TTC549 (cell line): ENCODE measurements around the gene PROSER3.
"Not testable (repeated sequence)": the region's sequence is repeated elsewhere in the genome, so short reads cannot be mapped to it uniquely, and the experiment has no call there.

Experiments
- FAIRE-seq: peaks from 2 replicates; lab custom pipeline; 2012; peaks lifted over from hg19 to GRCh38; lab: Jason Lieb, UNC

Gene PROSER3

DNA sequence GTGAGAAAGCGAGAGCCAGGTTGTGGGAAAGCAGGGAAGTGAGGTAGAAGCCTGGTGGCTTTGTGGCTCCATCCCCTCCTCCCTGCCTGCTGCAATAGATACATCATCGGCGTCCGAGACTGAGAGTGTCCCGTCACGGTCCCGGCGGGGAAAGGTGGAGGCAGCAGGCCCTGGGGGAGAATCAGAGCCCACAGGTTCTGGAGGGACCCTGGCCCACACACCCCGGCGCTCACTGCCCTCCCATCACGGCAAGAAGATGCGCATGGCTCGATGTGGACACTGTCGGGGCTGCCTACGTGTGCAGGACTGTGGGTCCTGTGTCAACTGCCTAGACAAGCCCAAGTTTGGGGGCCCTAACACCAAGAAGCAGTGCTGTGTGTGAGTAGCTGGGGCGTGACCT, 35.1 kb upstream of the PROSER3 start:
- no peak for FAIRE-seq

DNA sequence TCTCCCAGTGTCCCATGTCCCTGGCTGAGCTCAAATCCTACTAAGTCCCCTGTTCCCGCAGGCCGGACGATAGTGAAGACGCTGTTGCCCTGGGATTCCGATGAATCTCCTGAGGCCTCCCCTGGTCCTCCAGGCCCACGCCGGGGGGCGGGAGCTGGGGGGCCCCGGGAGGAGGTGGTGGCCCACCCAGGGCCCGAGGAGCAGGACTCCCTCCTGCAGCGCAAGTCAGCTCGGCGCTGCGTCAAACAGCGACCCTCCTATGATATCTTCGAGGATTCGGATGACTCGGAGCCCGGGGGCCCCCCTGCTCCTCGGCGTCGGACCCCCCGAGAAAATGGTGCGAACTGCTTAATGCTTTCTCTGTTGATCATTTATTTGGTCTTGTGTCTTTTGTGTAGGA, 34.3 kb upstream of the PROSER3 start:
- FAIRE-seq, result no peak

DNA sequence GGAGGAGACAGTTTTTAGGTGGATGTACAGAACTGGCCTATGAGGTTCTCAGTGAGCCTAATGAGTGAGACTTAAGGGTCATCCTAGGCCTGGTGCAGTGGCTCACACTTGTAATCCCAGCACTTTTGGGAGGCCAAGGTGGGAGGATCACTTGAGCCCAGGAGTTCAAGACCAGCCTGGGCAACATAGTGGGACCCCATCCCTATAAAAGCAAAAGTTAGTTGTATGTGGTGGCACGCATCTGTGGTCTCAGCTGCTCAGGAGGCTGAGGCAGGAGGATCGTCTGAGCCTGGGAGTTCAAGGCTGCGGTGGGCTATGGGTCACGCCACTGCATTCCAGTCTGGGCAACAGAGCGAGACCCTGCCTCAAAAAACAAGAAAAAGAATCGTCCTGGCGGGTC, 33.8 kb upstream of the PROSER3 start:
- not testable (repeated sequence) for FAIRE-seq

DNA sequence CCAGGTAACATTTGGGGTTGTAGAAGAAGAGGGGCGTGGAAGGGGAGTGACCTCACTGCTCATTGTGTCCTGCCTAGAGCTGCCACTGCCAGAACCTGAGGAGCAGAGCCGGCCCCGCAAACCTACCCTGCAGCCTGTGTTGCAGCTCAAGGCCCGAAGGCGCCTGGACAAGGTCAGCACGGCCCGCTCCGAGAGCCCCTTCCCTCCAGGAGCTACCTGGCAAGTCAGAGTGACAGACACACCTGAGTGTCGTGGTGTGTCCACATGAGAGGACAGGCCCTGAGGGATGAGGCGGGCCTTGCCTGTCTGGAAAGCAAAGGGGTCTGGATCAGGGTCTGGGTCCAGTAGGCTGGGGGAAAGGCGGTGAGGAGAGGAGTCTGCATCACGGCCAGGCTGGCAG, 33.4 kb upstream of the PROSER3 start:
- FAIRE-seq, result no peak

GRCh38 chr19:35725216-35725861, 32.6 kb upstream of the PROSER3 start:
- FAIRE-seq, result no peak

- no peak for FAIRE-seq
Observed at GRCh38 chr19:35727053-35727955, 30.7 kb upstream of the PROSER3 start.

GRCh38 chr19:35727956-35728706, 29.8 kb upstream of the PROSER3 start:
- no peak for FAIRE-seq

DNA sequence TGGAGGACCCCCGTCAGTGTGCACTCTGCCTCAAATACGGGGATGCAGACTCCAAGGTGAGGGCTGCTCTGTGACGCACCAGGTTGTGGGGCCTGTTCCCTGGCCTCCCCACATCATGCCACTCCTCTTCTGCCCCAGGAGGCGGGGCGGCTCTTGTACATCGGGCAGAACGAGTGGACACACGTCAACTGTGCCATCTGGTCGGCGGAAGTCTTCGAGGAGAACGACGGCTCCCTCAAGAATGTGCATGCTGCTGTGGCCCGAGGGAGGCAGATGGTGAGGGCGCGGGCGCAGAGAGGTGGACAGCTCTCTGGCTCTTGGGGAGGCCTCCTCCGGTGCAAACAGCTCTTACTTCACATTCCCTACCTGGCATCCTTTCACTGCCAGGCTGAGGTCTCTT, 29.0 kb upstream of the PROSER3 start:
- no peak for FAIRE-seq

DNA sequence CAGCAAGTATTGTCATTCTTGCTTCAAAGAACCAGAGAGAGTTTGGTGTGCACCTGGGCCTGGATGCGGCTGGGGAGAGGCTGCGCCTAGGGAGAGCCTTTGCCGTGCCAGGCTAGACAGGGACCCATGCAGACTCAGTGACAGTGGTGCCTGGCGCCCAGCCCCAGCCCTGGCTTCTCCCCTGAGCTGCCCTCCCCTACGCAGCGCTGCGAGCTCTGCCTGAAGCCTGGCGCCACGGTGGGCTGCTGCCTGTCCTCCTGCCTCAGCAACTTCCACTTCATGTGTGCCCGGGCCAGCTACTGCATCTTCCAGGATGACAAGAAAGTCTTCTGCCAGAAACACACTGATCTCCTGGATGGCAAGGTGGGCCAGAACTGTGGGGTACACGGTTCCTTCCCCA, 28.2 kb upstream of the PROSER3 start:
- FAIRE-seq, result no peak

DNA sequence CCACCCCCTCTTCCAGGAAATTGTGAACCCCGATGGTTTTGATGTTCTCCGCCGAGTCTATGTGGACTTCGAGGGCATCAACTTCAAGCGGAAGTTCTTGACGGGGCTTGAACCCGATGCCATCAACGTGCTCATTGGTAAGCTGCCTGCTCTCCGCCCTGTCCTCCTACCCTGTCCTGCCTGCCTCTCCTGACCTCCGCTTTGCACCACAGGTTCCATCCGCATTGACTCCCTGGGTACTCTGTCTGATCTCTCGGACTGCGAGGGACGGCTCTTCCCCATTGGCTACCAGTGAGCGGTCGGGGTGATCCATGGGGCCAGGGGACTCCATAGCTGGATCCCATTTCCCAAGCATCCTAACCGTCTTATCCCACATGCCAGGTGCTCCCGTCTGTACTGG, 27.6 kb upstream of the PROSER3 start:
- FAIRE-seq, result no peak

GRCh38 chr19:35731353-35731752, 26.6 kb upstream of the PROSER3 start:
- no peak for FAIRE-seq

GRCh38 chr19:35731779-35732405, 26.1 kb upstream of the PROSER3 start:
- FAIRE-seq, result no peak

- FAIRE-seq, result no peak
Observed at GRCh38 chr19:35732540-35733179, 25.3 kb upstream of the PROSER3 start.

DNA sequence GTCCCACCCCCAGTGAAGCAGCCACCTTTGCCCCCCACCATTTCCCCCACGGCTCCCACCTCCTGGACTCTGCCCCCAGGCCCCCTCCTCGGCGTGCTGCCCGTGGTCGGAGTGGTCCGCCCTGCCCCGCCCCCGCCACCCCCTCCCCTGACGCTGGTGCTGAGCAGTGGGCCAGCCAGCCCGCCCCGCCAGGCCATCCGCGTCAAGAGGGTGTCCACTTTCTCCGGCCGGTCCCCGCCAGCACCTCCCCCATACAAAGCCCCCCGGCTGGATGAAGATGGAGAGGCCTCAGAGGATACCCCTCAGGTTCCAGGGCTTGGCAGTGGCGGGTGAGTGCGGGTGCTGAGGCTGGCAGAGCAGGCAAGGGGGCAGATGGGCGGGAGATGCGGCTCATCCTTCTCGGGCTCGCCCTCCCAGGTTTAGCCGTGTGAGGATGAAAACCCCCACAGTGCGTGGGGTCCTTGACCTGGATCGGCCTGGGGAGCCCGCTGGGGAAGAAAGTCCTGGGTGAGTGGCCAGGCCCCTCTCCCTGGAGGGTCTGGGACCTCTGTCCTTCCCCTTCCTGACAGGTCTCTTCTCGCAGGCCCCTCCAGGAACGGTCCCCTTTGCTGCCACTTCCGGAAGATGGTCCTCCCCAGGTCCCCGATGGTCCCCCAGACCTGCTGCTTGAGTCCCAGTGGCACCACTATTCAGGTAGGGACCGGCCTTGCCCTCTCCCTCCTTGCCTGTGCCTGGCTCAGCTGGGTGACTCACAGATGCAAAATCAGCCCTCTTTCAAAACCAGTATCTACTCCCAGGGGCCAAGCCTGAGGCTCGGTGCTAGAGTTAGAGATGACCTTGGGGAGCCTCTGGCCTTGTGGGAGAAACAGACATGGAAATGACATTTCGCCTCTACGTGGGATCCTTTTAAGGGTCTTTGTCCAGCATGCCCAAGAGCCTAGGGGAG, 24.5 kb upstream of the PROSER3 start:
- FAIRE-seq, result no peak

GRCh38 chr19:35734273-35734672, 23.7 kb upstream of the PROSER3 start:
- no peak for FAIRE-seq

DNA sequence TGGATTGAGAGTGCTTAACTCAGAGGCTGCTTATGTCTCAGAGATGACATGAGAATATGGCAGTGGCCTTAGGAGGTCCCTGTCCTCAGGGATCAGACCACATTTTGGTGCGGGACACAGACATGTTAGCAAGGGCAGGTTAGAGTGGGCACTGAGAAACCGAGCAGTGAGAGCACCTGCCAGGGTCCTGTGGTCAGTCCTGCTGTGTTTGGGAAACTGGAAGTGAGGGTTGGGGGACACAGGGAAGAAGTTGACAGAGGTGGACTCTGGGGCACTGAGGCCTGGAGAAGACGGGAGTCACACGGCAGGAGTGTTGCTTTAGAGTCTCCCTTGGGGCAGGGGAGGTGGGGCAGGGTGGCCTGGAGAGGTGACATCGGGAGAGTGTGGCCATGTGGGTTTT, 23.1 kb upstream of the PROSER3 start:
- FAIRE-seq, result no peak

DNA sequence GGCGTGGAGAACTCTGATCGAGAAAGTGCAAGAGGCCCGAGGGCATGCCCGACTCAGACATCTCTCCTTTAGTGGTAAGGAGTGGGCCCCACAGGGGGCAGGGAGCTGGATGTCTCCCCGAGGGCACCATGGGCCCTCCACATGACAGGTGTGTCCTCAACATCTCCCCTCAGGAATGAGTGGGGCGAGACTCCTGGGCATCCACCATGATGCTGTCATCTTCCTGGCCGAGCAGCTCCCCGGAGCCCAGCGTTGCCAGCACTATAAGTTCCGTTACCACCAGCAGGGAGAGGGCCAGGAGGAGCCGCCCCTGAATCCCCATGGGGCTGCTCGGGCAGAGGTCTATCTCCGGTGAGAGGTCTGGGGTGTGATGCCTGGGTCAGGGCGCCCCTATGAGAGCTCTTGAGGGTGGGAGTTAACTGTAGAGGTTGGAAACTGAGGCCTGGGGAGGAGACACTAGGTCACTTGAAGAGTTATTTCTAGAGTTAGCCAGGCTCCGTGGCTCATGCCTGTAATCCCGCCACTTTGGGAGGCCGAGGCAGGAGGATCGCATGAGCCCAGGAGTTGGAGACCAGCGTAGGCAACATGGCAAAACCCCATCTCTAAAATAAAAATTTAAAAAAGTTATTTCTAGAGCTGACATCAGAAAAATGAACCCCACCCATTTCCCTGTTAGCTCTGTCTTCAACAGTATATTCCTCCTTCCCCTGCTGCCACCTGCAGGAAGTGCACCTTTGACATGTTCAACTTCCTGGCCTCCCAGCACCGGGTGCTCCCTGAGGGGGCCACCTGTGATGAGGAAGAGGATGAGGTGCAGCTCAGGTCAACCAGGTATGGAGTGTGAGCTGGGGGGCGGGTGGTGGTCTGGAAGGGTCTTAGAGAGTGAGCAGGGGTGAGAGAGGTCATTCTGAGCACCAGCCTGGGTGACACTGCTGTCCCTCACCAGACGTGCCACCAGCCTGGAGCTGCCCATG, 20.8 kb upstream of the PROSER3 start:
- no peak for FAIRE-seq

GRCh38 chr19:35738021-35738886, 19.7 kb upstream of the PROSER3 start:
- FAIRE-seq, result no peak

- FAIRE-seq, result no peak
Observed at GRCh38 chr19:35738887-35739229, 19.1 kb upstream of the PROSER3 start.
